OCI-LY7 (cell line): ENCODE measurements around the gene MAPKAPK5. TPM values are rescaled to one million over a fixed set of nuclear protein-coding genes. Genes with fewer than 3 reads are reported as not detected.
"Not testable (repeated sequence)": the region's sequence is repeated elsewhere in the genome, so short reads cannot be mapped to it uniquely, and the experiment has no call there.

Experiments
- BruUV-seq: library from RNA; stranded (reverse); fragments of 400-500 nt; replicated peaks from 2 replicates; lab custom pipeline; 2021; lab: Mats Ljungman, UMichigan
- CTCF ChIA-PET: fragments of 300-600 bp; sonication (Branson Sonifier 250); formaldehyde crosslinking; loops from one replicate; lab custom pipeline; 2022; ENCODE audit warnings: antibody characterized with exemption; ENCODE audit not compliant: unreplicated experiment; lab: Charles Lee
- POLR2A ChIA-PET: fragments of 300-600 bp; sonication (Branson Sonifier 250); formaldehyde crosslinking; loops from one replicate; lab custom pipeline; 2022; ENCODE audit warnings: antibody characterized with exemption; lab: Charles Lee
- DNase-seq: peaks from one replicate; pipeline ENCODE4 v3.0.0-alpha.2; 2015; ENCODE audit warnings: low spot score
- H2AFZ ChIP-seq: fragments of 200-600 bp; sonication (generic), shearing (Covaris generic); 2 replicates; pipeline ENCODE4 v1.6.1; 2014; ENCODE audit warnings: mild to moderate bottlenecking, antibody characterized with exemption, low read length, moderate library complexity
- H3K27ac ChIP-seq: fragments of 200-600 bp; sonication (generic); 2 replicates; pipeline ENCODE4 v1.5.1; 2014; ENCODE audit warnings: mixed run types, low read depth, mild to moderate bottlenecking, moderate library complexity, low read length, inconsistent platforms; ENCODE audit not compliant: poor library complexity, severe bottlenecking
- H3K36me3 ChIP-seq: fragments of 200-600 bp; sonication (generic); 2 replicates; pipeline ENCODE4 v1.6.1; 2014; ENCODE audit warnings: mild to moderate bottlenecking, antibody characterized with exemption, low read length, moderate library complexity, mixed read lengths; ENCODE audit not compliant: insufficient read depth
- H3K4me1 ChIP-seq: fragments of 200-600 bp; sonication (generic); 2 replicates; pipeline ENCODE4 v1.5.1; 2014; ENCODE audit warnings: mild to moderate bottlenecking, low read length; ENCODE audit not compliant: insufficient read depth, poor library complexity, severe bottlenecking
- H3K4me2 ChIP-seq: fragments of 200-600 bp; sonication (generic); 2 replicates; pipeline ENCODE4 v1.6.1; 2014; ENCODE audit warnings: mild to moderate bottlenecking, low read length
- H3K4me3 ChIP-seq: fragments of 200-600 bp; sonication (generic); 2 replicates; pipeline ENCODE4 v1.5.1; 2014; ENCODE audit warnings: mild to moderate bottlenecking, low read depth, low read length; ENCODE audit not compliant: poor library complexity, severe bottlenecking
- H3K79me2 ChIP-seq: fragments of 200-600 bp; sonication (generic); 2 replicates; pipeline ENCODE4 v1.6.1; 2016; ENCODE audit warnings: low read depth, mild to moderate bottlenecking, low read length, moderate library complexity, mixed read lengths; ENCODE audit not compliant: insufficient read depth
- H3K9me2 ChIP-seq: fragments of 200-600 bp; sonication (generic); 2 replicates; pipeline ENCODE4 v1.6.1; 2016; ENCODE audit warnings: mild to moderate bottlenecking, low read length, mixed read lengths; ENCODE audit not compliant: insufficient read depth
- H3K9me3 ChIP-seq: fragments of 200-600 bp; sonication (generic); 2 replicates; pipeline ENCODE4 v1.6.1; 2014; ENCODE audit warnings: mild to moderate bottlenecking, mixed run types, low read length, mixed read lengths
- H4K20me1 ChIP-seq: fragments of 200-600 bp; sonication (generic); 2 replicates; pipeline ENCODE4 v1.6.1; 2014; ENCODE audit warnings: mild to moderate bottlenecking, antibody characterized with exemption, low read length, moderate library complexity, mixed read lengths; ENCODE audit not compliant: insufficient read depth
- CTCF ChIP-seq: fragments of 200-600 bp; sonication (generic); conservative IDR thresholded peaks from 2 replicates; pipeline ENCODE4 v1.5.1; 2014; ENCODE audit warnings: mild to moderate bottlenecking, antibody characterized with exemption, low read length, moderate library complexity, mixed read lengths
- EZH2phosphoT487 ChIP-seq: fragments of 200-600 bp; sonication (generic); IDR thresholded peaks from 2 replicates; pipeline ENCODE4 v1.6.1; 2018; ENCODE audit warnings: low read depth, borderline replicate concordance, mild to moderate bottlenecking, mixed run types, antibody characterized with exemption, low read length, moderate library complexity, mixed read lengths
- intact Hi-C: fragments of 100-400 bp; cut with micrococcal nuclease; formaldehyde crosslinking; loops from one replicate; pipeline ENCODE4 v1.10.0; 2022; ENCODE audit not compliant: unreplicated experiment
- total RNA-seq, 2 experiments: library from RNA; depleted of rRNA in 1 of 2; stranded (reverse); fragments of >200 nt in 1 of 2; shearing (Covaris generic) in 1 of 2; gene quantifications; 2 replicates each; pipeline ENCODE4 v1.2.3, GENCODE V29; 2014 to 2022

Gene MAPKAPK5
- total RNA-seq, 2 experiments from 2014 or later: 74.6 to 83.5 TPM

- TF ChIP-seq CTCF: no peak
- no peak for TF ChIP-seq EZH2phosphoT487
- ChIA-PET CTCF (no interaction called here), POLR2A (interaction anchor here (0.7 kb wide), 1 partner anchor 112 kb away, joined by 3 read pairs; no protein-coding TSS in a partner anchor)
- Histone ChIP-seq H3K4me1 (peaks cover 14% of the 10 kb centered on the region), H3K27ac (no peak overlapping the region), H3K79me2 (no peaks in the 10 kb centered on the region), H3K4me2 (no peak overlapping the region), H2AFZ (no peak overlapping the region), H3K9me2 (no peaks in the 10 kb centered on the region), H3K36me3 (no peaks in the 10 kb centered on the region), H4K20me1 (no peaks in the 10 kb centered on the region), H3K4me3 (no peak overlapping the region), H3K9me3 (no peaks in the 10 kb centered on the region)
- intact Hi-C loops: no loop called here
- no peak for DNase-seq
- no TSS peak for BruUV-seq
These were observed 14.1 kb upstream of the MAPKAPK5 start for GRCh38 chr12:111827907-111828306.

GRCh38 chr12:111828338-111828979 lies 13.6 kb upstream of the MAPKAPK5 start:
- intact Hi-C loops: no loop called here
- H3K4me3 ChIP-seq: no peak overlapping the region
- POLR2A ChIA-PET: no interaction called here
- H3K27ac ChIP-seq: no peak overlapping the region
- CTCF ChIA-PET: no interaction called here
- peaks cover 9% of the 10 kb centered on the region for H3K4me1 ChIP-seq
- no peaks in the 10 kb centered on the region for H4K20me1 ChIP-seq
- H3K36me3 ChIP-seq: no peaks in the 10 kb centered on the region
- DNase-seq: no peak
- H3K4me2 ChIP-seq: no peak overlapping the region
- TF ChIP-seq EZH2phosphoT487: no peak
- TF ChIP-seq CTCF: no peak
- BruUV-seq: no TSS peak
- no peaks in the 10 kb centered on the region for H3K79me2 ChIP-seq
- no peak overlapping the region for H2AFZ ChIP-seq
- H3K9me3 ChIP-seq: no peaks in the 10 kb centered on the region
- no peaks in the 10 kb centered on the region for H3K9me2 ChIP-seq

GRCh38 chr12:111829635-111830034 lies 12.4 kb upstream of the MAPKAPK5 start:
- intact Hi-C loops, BruUV-seq, H3K79me2 ChIP-seq, H3K9me2 ChIP-seq, H3K36me3 ChIP-seq, H3K4me1 ChIP-seq, H3K4me2 ChIP-seq, H3K27ac ChIP-seq, H3K9me3 ChIP-seq, CTCF ChIA-PET, H2AFZ ChIP-seq, DNase-seq, H4K20me1 ChIP-seq, H3K4me3 ChIP-seq, POLR2A ChIA-PET: not testable (repeated sequence)

DNA sequence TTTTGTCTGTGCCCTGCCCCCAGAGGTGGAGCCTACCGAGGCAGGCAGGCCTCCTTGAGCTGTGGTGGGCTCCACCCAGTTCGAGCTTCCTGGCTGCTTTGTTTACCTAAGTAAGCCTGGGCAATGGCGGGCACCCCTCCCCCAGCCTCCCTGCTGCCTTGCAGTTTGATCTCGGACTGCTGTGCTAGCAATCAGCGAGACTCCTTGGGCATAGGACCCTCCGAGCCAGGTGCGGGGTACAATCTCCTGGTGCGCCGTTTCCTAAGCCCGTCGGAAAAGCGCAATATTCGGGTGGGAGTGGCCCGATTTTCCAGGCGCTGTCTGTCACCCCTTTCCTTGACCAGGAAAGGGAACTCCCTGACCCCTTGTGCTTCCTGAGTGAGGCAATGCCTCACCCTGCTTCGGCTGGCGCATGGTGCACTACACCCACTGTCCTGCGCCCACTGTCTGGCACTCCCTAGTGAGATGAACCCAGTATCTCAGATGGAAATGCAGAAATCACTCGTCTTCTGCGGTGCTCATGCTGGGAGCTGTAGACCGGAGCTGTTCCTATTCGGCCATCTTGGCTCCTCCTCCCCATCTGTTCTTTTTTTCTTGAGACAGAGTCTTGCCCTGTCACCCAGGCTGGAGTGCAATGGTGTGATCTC lies 7.2 kb upstream of the MAPKAPK5 start:
- intact Hi-C loops, H3K79me2 ChIP-seq, DNase-seq, H3K4me3 ChIP-seq, H2AFZ ChIP-seq, BruUV-seq, H3K27ac ChIP-seq, H3K9me3 ChIP-seq, H3K4me2 ChIP-seq, POLR2A ChIA-PET, H3K4me1 ChIP-seq, CTCF ChIA-PET, H4K20me1 ChIP-seq, H3K9me2 ChIP-seq: not testable (repeated sequence)
- peaks cover 14% of the 10 kb centered on the region for H3K36me3 ChIP-seq

- H3K4me2 ChIP-seq, intact Hi-C loops, H3K9me3 ChIP-seq, H3K4me3 ChIP-seq, DNase-seq, CTCF ChIA-PET, H3K27ac ChIP-seq, BruUV-seq, H2AFZ ChIP-seq, H3K9me2 ChIP-seq, POLR2A ChIA-PET, H4K20me1 ChIP-seq: not testable (repeated sequence)
- Histone ChIP-seq H3K36me3 (peaks cover 19% of the 10 kb centered on the region), H3K4me1 (peaks cover 13% of the 10 kb centered on the region), H3K79me2 (peaks cover 15% of the 10 kb centered on the region)
These were observed 6.4 kb upstream of the MAPKAPK5 start for GRCh38 chr12:111835531-111836181.
